GM12878 (cell line): ENCODE measurements around the gene RPL7L1. TPM values are rescaled to one million over a fixed set of nuclear protein-coding genes. Genes with fewer than 3 reads are reported as not detected.

Experiments used
- ATAC-seq: fragments of 200-7000 bp; cut with Tn5 transposase; 3 replicates; pipeline ENCODE4 v1.9.1; 2020; ENCODE audit warnings: mild to moderate bottlenecking, moderate library complexity
- BruUV-seq: library from RNA; stranded (reverse); fragments of 400-500 nt; replicated peaks from 2 replicates; lab custom pipeline; 2021; lab: Mats Ljungman, UMichigan
- CTCF ChIA-PET: fragments of 300-600 bp; sonication (Branson Sonifier 250); formaldehyde crosslinking; extraction: SDS; loops from one replicate; lab custom pipeline; 2021; ENCODE audit warnings: inconsistent platforms; lab: Yijun Ruan, JAX
- POLR2A ChIA-PET: fragments of 350-600 bp; formaldehyde crosslinking; extraction: SDS; loops from one replicate; lab custom pipeline; 2021; ENCODE audit warnings: inconsistent platforms; lab: Charles Lee
- RAD21 ChIA-PET: fragments of 300-600 bp; sonication (Branson Sonifier 250); formaldehyde crosslinking; loops from one replicate; lab custom pipeline; 2023; ENCODE audit warnings: antibody characterized with exemption; ENCODE audit not compliant: unreplicated experiment; lab: Charles Lee
- SMC1A ChIA-PET: fragments of 300-600 bp; sonication (Branson Sonifier 250); formaldehyde crosslinking; loops from one replicate; lab custom pipeline; 2023; ENCODE audit not compliant: unreplicated experiment, uncharacterized antibody; lab: Charles Lee
- DNase-seq: peaks from one replicate; pipeline ENCODE4 v3.0.0-alpha.2; 2011; ENCODE audit warnings: low read depth, low spot score
- FAIRE-seq: peaks from 3 replicates; lab custom pipeline; 2011; peaks lifted over from hg19 to GRCh38; lab: Jason Lieb, UNC
- H2AFZ ChIP-seq: 2 replicates; pipeline ENCODE4 v1.6.0; 2011; ENCODE audit warnings: low read depth, low read length, control low read depth; ENCODE audit not compliant: control insufficient read depth
- H3K27ac ChIP-seq: 2 replicates; pipeline ENCODE4 v1.5.1; 2011; ENCODE audit warnings: control low read depth; ENCODE audit not compliant: control insufficient read depth, insufficient read depth
- H3K27me3 ChIP-seq, 2 experiments: replicated peaks in 1 of 2; 2 replicates each; pipeline versions ENCODE4 v1.6.0 to v1.6.1; 2011; ENCODE audit warnings: low read length in 1 of 2; ENCODE audit not compliant: control insufficient read depth in 2 of 2, insufficient read depth in 2 of 2
- H3K36me3 ChIP-seq, 2 experiments: 2 replicates each; pipeline ENCODE4 v1.5.1; 2011; ENCODE audit warnings: low read length in 1 of 2; ENCODE audit not compliant: control insufficient read depth in 2 of 2, insufficient read depth in 2 of 2
- H3K4me1 ChIP-seq: 2 replicates; pipeline ENCODE4 v1.6.1; 2011; ENCODE audit warnings: mild to moderate bottlenecking, low read length, moderate library complexity, mixed read lengths; ENCODE audit not compliant: control insufficient read depth, insufficient read depth
- H3K4me2 ChIP-seq: 2 replicates; pipeline ENCODE4 v1.6.0; 2011; ENCODE audit warnings: control low read depth; ENCODE audit not compliant: control insufficient read depth, insufficient read depth
- H3K4me3 ChIP-seq: fragments of 200-600 bp; sonication (generic); 2 replicates; pipeline ENCODE4 v1.5.1; 2016
- H3K79me2 ChIP-seq: 2 replicates; pipeline ENCODE4 v1.6.0; 2011; ENCODE audit warnings: low read length; ENCODE audit not compliant: control insufficient read depth, insufficient read depth
- H3K9ac ChIP-seq: 2 replicates; pipeline ENCODE4 v1.8.0; 2011; ENCODE audit warnings: low read length, control low read depth, mixed read lengths; ENCODE audit not compliant: control insufficient read depth, insufficient read depth
- H3K9me3 ChIP-seq: replicated peaks from 3 replicates; pipeline ENCODE4 v1.5.1; 2011; ENCODE audit warnings: mild to moderate bottlenecking, low read length; ENCODE audit not compliant: control insufficient read depth, insufficient read depth
- H4K20me1 ChIP-seq: 2 replicates; pipeline ENCODE4 v1.6.0; 2011; ENCODE audit not compliant: control insufficient read depth, insufficient read depth
- CBX5 ChIP-seq: sonication (generic); IDR thresholded peaks from 2 replicates; pipeline ENCODE4 v1.6.1; 2016; ENCODE audit warnings: low read depth, moderate library complexity, mild to moderate bottlenecking, inconsistent platforms
- CHD2 ChIP-seq: IDR thresholded peaks from 2 replicates; pipeline ENCODE4 v1.6.1; 2011; ENCODE audit warnings: low read depth, low read length, improper control_type of control experiment, borderline replicate concordance
- CUX1 ChIP-seq: IDR thresholded peaks from 2 replicates; pipeline ENCODE4 v1.6.1; 2012; ENCODE audit warnings: improper control_type of control experiment, low read depth, low read length; ENCODE audit not compliant: insufficient replicate concordance
- E2F4 ChIP-seq: IDR thresholded peaks from 2 replicates; pipeline ENCODE4 v1.6.1; 2012; ENCODE audit warnings: low read depth, low read length, improper control_type of control experiment
- GABPA ChIP-seq: IDR thresholded peaks from 2 replicates; pipeline ENCODE4 v1.6.1; 2014; ENCODE audit warnings: antibody characterized with exemption, low read depth, mild to moderate bottlenecking, inconsistent platforms
- KDM1A ChIP-seq: fragments of 200-600 bp; sonication (generic); IDR thresholded peaks from 2 replicates; pipeline ENCODE4 v1.6.1; 2016; ENCODE audit warnings: borderline replicate concordance
- KLF5 ChIP-seq: fragments of 450-650 bp; IDR thresholded peaks from 2 replicates; pipeline ENCODE4 v1.6.1; 2014; ENCODE audit warnings: mild to moderate bottlenecking; ENCODE audit not compliant: partially characterized antibody
- NFIC ChIP-seq: IDR thresholded peaks from 2 replicates; pipeline ENCODE4 v1.6.1; 2012; ENCODE audit warnings: low read depth, mild to moderate bottlenecking, inconsistent platforms, low read length, moderate library complexity
- POLR2AphosphoS5 ChIP-seq: IDR thresholded peaks from 2 replicates; pipeline ENCODE4 v1.6.1; 2011; ENCODE audit warnings: mild to moderate bottlenecking, low read length, inconsistent platforms
- SREBF2 ChIP-seq: IDR thresholded peaks from 2 replicates; pipeline ENCODE4 v1.6.1; 2012; ENCODE audit warnings: mild to moderate bottlenecking, low read length
- TBL1XR1 ChIP-seq: IDR thresholded peaks from 2 replicates; pipeline ENCODE4 v1.6.1; 2012; ENCODE audit warnings: low read depth, low read length, improper control_type of control experiment
- ZNF24 ChIP-seq: fragments of 450-650 bp; IDR thresholded peaks from 2 replicates; pipeline ENCODE4 v1.6.1; 2017; ENCODE audit warnings: antibody characterized with exemption, mild to moderate bottlenecking
- ZZZ3 ChIP-seq: IDR thresholded peaks from 2 replicates; pipeline ENCODE4 v1.6.1; 2011; ENCODE audit warnings: low read depth; ENCODE audit not compliant: control insufficient read depth, insufficient read length
- WGBS: methylation state at CpG from one replicate; pipeline ENCODE4 v1.1.6; 2016; ENCODE audit warnings: low lambda C conversion rate; ENCODE audit not compliant: insufficient replicate concordance, insufficient coverage; ENCODE audit errors: missing lambda C conversion rate; 5-methylcytosine and 5-hydroxymethylcytosine counted together
- in situ Hi-C: fragments of 300-500 bp; cut with MboI; formaldehyde crosslinking; loops from 9 replicates; pipeline ENCODE4 v1.14.3; 2018; ENCODE audit warnings: mixed read lengths
- intact Hi-C: fragments of 100-400 bp; cut with micrococcal nuclease; formaldehyde crosslinking; loops from one replicate; pipeline ENCODE4 v1.14.2; 2022; ENCODE audit not compliant: unreplicated experiment
- polyA plus RNA-seq, 11 experiments: library from polyadenylated mRNA; depleted of rRNA in 4 of 11; unstranded in 6 of 11; stranded (reverse) in 5 of 11; fragments of >200 nt; fragmentation: Nextera tagmentation in 4 of 11; fragmentation: Illumina TruSeq in 1 of 11; extraction: Ambion mirVana in 4 of 11; extraction: Trizol in 1 of 11; gene quantifications; 1 replicate in 1 of 11; 2 replicates in 10 of 11; pipeline versions ENCODE4 v1.2.1 to v1.2.3, GENCODE V29; 2011 to 2016; ENCODE audit warnings: inconsistent platforms in 2 of 11, missing spikeins in 2 of 11, low read depth in 1 of 11
- total RNA-seq, 4 experiments: library from RNA; depleted of rRNA in 3 of 4; stranded (reverse); fragments of >200 nt in 3 of 4; fragmentation: Illumina TruSeq in 1 of 4; extraction: Trizol in 1 of 4; gene quantifications; 2 replicates each; pipeline versions ENCODE4 v1.2.1 to v1.2.3, GENCODE V29; 2013 to 2021
- TF ChIP-seq, protein P1 (sequence below): IDR thresholded peaks from 2 replicates; pipeline ENCODE4 v1.6.1; 2012; ENCODE audit warnings: low read depth, low read length, improper control_type of control experiment
- TF ChIP-seq, protein P2 (sequence below), 3 experiments: IDR thresholded peaks in 2 of 3; conservative IDR thresholded peaks in 1 of 3; 2 replicates each; pipeline ENCODE4 v1.5.1; 2011; ENCODE audit warnings: low read depth in 3 of 3, low read length in 3 of 3, mild to moderate bottlenecking in 3 of 3, control low read depth in 2 of 3, moderate library complexity in 2 of 3, inconsistent platforms in 1 of 3, mixed read lengths in 1 of 3; ENCODE audit not compliant: control insufficient read depth in 2 of 3, insufficient read depth in 1 of 3; ENCODE audit errors: extremely low read depth in 1 of 3

The RPL7L1 gene
- total and polyA plus RNA-seq, 10 of the 15 experiments (the other 5 are each of a cell fraction or from before 2014, with no cell fraction given): 54.1 to 154 (median 104) TPM

DNA sequence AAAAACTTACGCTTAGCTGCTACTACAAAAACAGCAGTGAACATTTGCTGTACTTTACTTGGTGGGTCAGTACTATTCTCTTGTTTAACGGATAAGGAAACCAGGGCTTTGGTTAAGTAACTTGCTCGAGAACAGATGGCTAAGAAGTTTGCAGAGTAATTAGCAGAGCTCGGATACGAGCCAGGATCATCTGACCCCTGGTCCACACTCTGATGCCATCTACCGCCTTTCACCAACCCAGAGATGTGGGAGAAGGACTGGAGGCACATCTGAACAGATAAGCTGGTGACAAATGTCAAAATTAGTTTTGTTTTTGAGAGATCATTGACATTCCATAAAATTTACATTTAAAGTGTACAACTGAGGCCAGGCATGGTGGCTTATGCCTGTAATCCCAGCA is 18.9 kb upstream of the RPL7L1 start (continued):
- no peak for TF ChIP-seq CHD2

GRCh38 chr6:42864602-42865001 is 14.8 kb upstream of the RPL7L1 start:
- 92% methylated on average over 8 of the region's 8 CpGs for WGBS
- Histone ChIP-seq H3K27ac (no peak overlapping the region), H3K4me3 (no peak overlapping the region), H3K4me2 (no peak overlapping the region), H3K36me3 (peaks cover 6 to 23% of the 10 kb centered on the region in 2 experiments), H3K27me3 (no peaks in the 10 kb centered on the region), H3K9me3 (no peaks in the 10 kb centered on the region), H4K20me1 (no peaks in the 10 kb centered on the region), H3K9ac (no peak overlapping the region), H3K4me1 (no peaks in the 10 kb centered on the region), H2AFZ (no peak overlapping the region), H3K79me2 (no peaks in the 10 kb centered on the region)
- no peak for FAIRE-seq
- no peak for DNase-seq
- ChIA-PET CTCF (interaction anchor here (2.0 kb wide), 1 partner anchor 203 kb away, joined by 8 read pairs; no protein-coding TSS in a partner anchor), POLR2A (interaction anchor here (0.7 to 1.0 kb wide), 2 partner anchors 11 to 114 kb away, joined by 3 read pairs; partner anchors contain the start of gene PEX6), SMC1A (no interaction called here), RAD21 (no interaction called here)
- no peak for ATAC-seq
- no TSS peak for BruUV-seq
- intact Hi-C loops: no loop called here
- in situ Hi-C loops: no loop called here
- TF ChIP-seq KDM1A: no peak
- TF ChIP-seq KLF5: no peak
- TF ChIP-seq TBL1XR1: no peak
- TF ChIP-seq, protein P1, sequence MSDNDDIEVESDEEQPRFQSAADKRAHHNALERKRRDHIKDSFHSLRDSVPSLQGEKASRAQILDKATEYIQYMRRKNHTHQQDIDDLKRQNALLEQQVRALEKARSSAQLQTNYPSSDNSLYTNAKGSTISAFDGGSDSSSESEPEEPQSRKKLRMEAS: no peak
- TF ChIP-seq, protein P2, sequence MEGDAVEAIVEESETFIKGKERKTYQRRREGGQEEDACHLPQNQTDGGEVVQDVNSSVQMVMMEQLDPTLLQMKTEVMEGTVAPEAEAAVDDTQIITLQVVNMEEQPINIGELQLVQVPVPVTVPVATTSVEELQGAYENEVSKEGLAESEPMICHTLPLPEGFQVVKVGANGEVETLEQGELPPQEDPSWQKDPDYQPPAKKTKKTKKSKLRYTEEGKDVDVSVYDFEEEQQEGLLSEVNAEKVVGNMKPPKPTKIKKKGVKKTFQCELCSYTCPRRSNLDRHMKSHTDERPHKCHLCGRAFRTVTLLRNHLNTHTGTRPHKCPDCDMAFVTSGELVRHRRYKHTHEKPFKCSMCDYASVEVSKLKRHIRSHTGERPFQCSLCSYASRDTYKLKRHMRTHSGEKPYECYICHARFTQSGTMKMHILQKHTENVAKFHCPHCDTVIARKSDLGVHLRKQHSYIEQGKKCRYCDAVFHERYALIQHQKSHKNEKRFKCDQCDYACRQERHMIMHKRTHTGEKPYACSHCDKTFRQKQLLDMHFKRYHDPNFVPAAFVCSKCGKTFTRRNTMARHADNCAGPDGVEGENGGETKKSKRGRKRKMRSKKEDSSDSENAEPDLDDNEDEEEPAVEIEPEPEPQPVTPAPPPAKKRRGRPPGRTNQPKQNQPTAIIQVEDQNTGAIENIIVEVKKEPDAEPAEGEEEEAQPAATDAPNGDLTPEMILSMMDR (IDR thresholded peaks at IDR 0.05 in 2 of 3, conservative IDR thresholded peaks at IDR 0.05 in 1 of 3; ENCODE audit: control insufficient read depth in 2 of 3, extremely low read depth in 1 of 3, insufficient read depth in 1 of 3, low read depth in 3 of 3, low read length in 3 of 3): no peak
- TF ChIP-seq POLR2AphosphoS5: no peak
- TF ChIP-seq GABPA: no peak
- no peak for TF ChIP-seq ZZZ3
- no peak for TF ChIP-seq CUX1
- no peak for TF ChIP-seq E2F4
- no peak for TF ChIP-seq CBX5
- no peak for TF ChIP-seq NFIC
- no peak for TF ChIP-seq ZNF24
- TF ChIP-seq SREBF2: no peak
